NCI-H2171 (cell line): Measurements from ENCODE around the gene SSUH2.
"Not testable (repeated sequence)": the region's sequence is repeated elsewhere in the genome, so short reads cannot be mapped to it uniquely, and the experiment has no call there.

Experiments
- DNase-seq: peaks from one replicate; lab custom pipeline; 2025; lab: John Stamatoyannopoulos, UW

The SSUH2 gene

GRCh38 chr3:8608791-8609467, 35.7 kb downstream of the SSUH2 start:
- DNase-seq: no peak

GRCh38 chr3:8608041-8608790, 36.4 kb downstream of the SSUH2 start:
- DNase-seq: no peak

- no peak for DNase-seq
Measured at GRCh38 chr3:8607234-8608040, 37.2 kb downstream of the SSUH2 start.

GRCh38 chr3:8606701-8607231, 37.8 kb downstream of the SSUH2 start:
- DNase-seq: no peak

GRCh38 chr3:8604988-8605387, 39.6 kb downstream of the SSUH2 start:
- DNase-seq: no peak

GRCh38 chr3:8604006-8604405, 40.6 kb downstream of the SSUH2 start:
- no peak for DNase-seq

GRCh38 chr3:8603115-8603710, 41.4 kb downstream of the SSUH2 start:
- DNase-seq: no peak

- DNase-seq: no peak
Measured at GRCh38 chr3:8600457-8600856, 44.1 kb downstream of the SSUH2 start.

- no peak for DNase-seq
Measured at GRCh38 chr3:8599146-8599545, 45.5 kb downstream of the SSUH2 start.

GRCh38 chr3:8597219-8597853, 47.3 kb downstream of the SSUH2 start:
- no peak for DNase-seq

GRCh38 chr3:8596321-8597218, 48.0 kb downstream of the SSUH2 start:
- no peak for DNase-seq

GRCh38 chr3:8595695-8596115, 48.9 kb downstream of the SSUH2 start:
- DNase-seq: no peak

GRCh38 chr3:8595252-8595651, 49.3 kb downstream of the SSUH2 start:
- no peak for DNase-seq

- no peak for DNase-seq
Measured at GRCh38 chr3:8593021-8593827, 51.4 kb downstream of the SSUH2 start.

GRCh38 chr3:8589880-8590556, 54.6 kb downstream of the SSUH2 start:
- no peak for DNase-seq

GRCh38 chr3:8584661-8585060, 59.9 kb downstream of the SSUH2 start:
- no peak for DNase-seq

- no peak for DNase-seq
Measured at GRCh38 chr3:8581806-8582445, 62.7 kb downstream of the SSUH2 start.

- no peak for DNase-seq
Measured at GRCh38 chr3:8581373-8581772, 63.2 kb downstream of the SSUH2 start.

- DNase-seq: not testable (repeated sequence)
Measured at GRCh38 chr3:8580434-8580833, 64.2 kb downstream of the SSUH2 start.
